ENCODE data around the gene TPM4. TPM values are rescaled to one million over a fixed set of nuclear protein-coding genes. Genes with fewer than 3 reads are reported as not detected.
A peak's percentile ranks its signal among the peaks of the same experiment; 100 is the strongest.

The TPM4 gene
- total RNA-seq, 2 donors from 2014 or later, result 261 to 279 TPM

- DNase-seq (no peak), ATAC-seq (no peak)
- H3K27me3 Mint-ChIP-seq, result no peaks in the 10 kb centered on the region
- peaks cover 24% of the 10 kb centered on the region for H3K4me1 Mint-ChIP-seq
- no peak overlapping the region for H3K27ac Mint-ChIP-seq
- H3K9me3 ChIP-seq (ENCODE audit: control insufficient read depth, low read length, poor library complexity, severe bottlenecking), result no peaks in the 10 kb centered on the region
- peaks cover 2% of the 10 kb centered on the region for H3K36me3 Mint-ChIP-seq (ENCODE audit: low read depth)
- H3K4me3 Mint-ChIP-seq, result no peak overlapping the region
Observed at GRCh38 chr19:16121967-16122366, 45.7 kb downstream of the TPM4 start.

GRCh38 chr19:16124953-16125352, 48.7 kb downstream of the TPM4 start:
- ATAC-seq, result no peak
- no peak overlapping the region for H3K4me3 Mint-ChIP-seq
- peak overlapping the region; percentile 47 for H3K27ac Mint-ChIP-seq
- peaks cover 10% of the 10 kb centered on the region for H3K4me1 Mint-ChIP-seq
- H3K9me3 ChIP-seq (ENCODE audit: control insufficient read depth, low read length, poor library complexity, severe bottlenecking), result no peaks in the 10 kb centered on the region
- H3K36me3 Mint-ChIP-seq (ENCODE audit: low read depth), result peaks cover 8% of the 10 kb centered on the region
- no peaks in the 10 kb centered on the region for H3K27me3 Mint-ChIP-seq
- no peak for DNase-seq

- no peak for DNase-seq
- Mint-ChIP-seq H3K4me3 (no peak overlapping the region), H3K27me3 (no peaks in the 10 kb centered on the region), H3K36me3 (ENCODE audit: low read depth) (peaks cover 11% of the 10 kb centered on the region), H3K27ac (no peak overlapping the region), H3K4me1 (peaks cover 10% of the 10 kb centered on the region)
- no peaks in the 10 kb centered on the region for H3K9me3 ChIP-seq (ENCODE audit: control insufficient read depth, low read length, poor library complexity, severe bottlenecking)
- no peak for ATAC-seq
Observed at GRCh38 chr19:16125737-16126495, 49.6 kb downstream of the TPM4 start.

GRCh38 chr19:16127080-16127479, 50.8 kb downstream of the TPM4 start:
- H3K9me3 ChIP-seq (ENCODE audit: control insufficient read depth, low read length, poor library complexity, severe bottlenecking), result no peaks in the 10 kb centered on the region
- ATAC-seq (no peak), DNase-seq (no peak)
- H3K27me3 Mint-ChIP-seq, result no peaks in the 10 kb centered on the region
- no peak overlapping the region for H3K4me3 Mint-ChIP-seq
- peaks cover 21% of the 10 kb centered on the region for H3K36me3 Mint-ChIP-seq (ENCODE audit: low read depth)
- no peak overlapping the region for H3K27ac Mint-ChIP-seq
- H3K4me1 Mint-ChIP-seq, result peaks cover 8% of the 10 kb centered on the region

GRCh38 chr19:16127776-16128371, 51.6 kb downstream of the TPM4 start:
- peaks cover 7% of the 10 kb centered on the region for H3K4me1 Mint-ChIP-seq
- no peaks in the 10 kb centered on the region for H3K9me3 ChIP-seq (ENCODE audit: control insufficient read depth, low read length, poor library complexity, severe bottlenecking)
- H3K27ac Mint-ChIP-seq, result no peak overlapping the region
- no peak overlapping the region for H3K4me3 Mint-ChIP-seq
- DNase-seq, result no peak
- no peak for ATAC-seq
- H3K36me3 Mint-ChIP-seq (ENCODE audit: low read depth), result peaks cover 21% of the 10 kb centered on the region
- H3K27me3 Mint-ChIP-seq, result no peaks in the 10 kb centered on the region

GRCh38 chr19:16131648-16132047, 55.4 kb downstream of the TPM4 start:
- Mint-ChIP-seq H3K4me1 (peaks cover 5% of the 10 kb centered on the region), H3K27ac (no peak overlapping the region), H3K27me3 (no peaks in the 10 kb centered on the region), H3K4me3 (peak overlapping the region; percentile 0), H3K36me3 (ENCODE audit: low read depth) (peaks cover 24% of the 10 kb centered on the region)
- ATAC-seq (no peak), DNase-seq (no peak)
- H3K9me3 ChIP-seq (ENCODE audit: control insufficient read depth, low read length, poor library complexity, severe bottlenecking), result no peaks in the 10 kb centered on the region

- H3K27ac Mint-ChIP-seq, result no peak overlapping the region
- DNase-seq (no peak), ATAC-seq (no peak)
- peaks cover 5% of the 10 kb centered on the region for H3K4me1 Mint-ChIP-seq
- peaks cover 21% of the 10 kb centered on the region for H3K36me3 Mint-ChIP-seq (ENCODE audit: low read depth)
- H3K9me3 ChIP-seq (ENCODE audit: control insufficient read depth, low read length, poor library complexity, severe bottlenecking), result no peaks in the 10 kb centered on the region
- H3K27me3 Mint-ChIP-seq, result no peaks in the 10 kb centered on the region
- H3K4me3 Mint-ChIP-seq, result no peak overlapping the region
Observed at GRCh38 chr19:16133818-16134217, 57.5 kb downstream of the TPM4 start.

GRCh38 chr19:16134510-16134909, 58.2 kb downstream of the TPM4 start:
- no peaks in the 10 kb centered on the region for H3K27me3 Mint-ChIP-seq
- no peak overlapping the region for H3K4me3 Mint-ChIP-seq
- peaks cover 5% of the 10 kb centered on the region for H3K4me1 Mint-ChIP-seq
- ATAC-seq, result no peak
- no peaks in the 10 kb centered on the region for H3K9me3 ChIP-seq (ENCODE audit: control insufficient read depth, low read length, poor library complexity, severe bottlenecking)
- DNase-seq, result no peak
- H3K27ac Mint-ChIP-seq, result no peak overlapping the region
- peaks cover 18% of the 10 kb centered on the region for H3K36me3 Mint-ChIP-seq (ENCODE audit: low read depth)

- DNase-seq (no peak), ATAC-seq (no peak)
- no peak overlapping the region for H3K4me3 Mint-ChIP-seq
- H3K4me1 Mint-ChIP-seq, result peaks cover 8% of the 10 kb centered on the region
- H3K9me3 ChIP-seq (ENCODE audit: control insufficient read depth, low read length, poor library complexity, severe bottlenecking), result no peaks in the 10 kb centered on the region
- H3K27me3 Mint-ChIP-seq, result no peaks in the 10 kb centered on the region
- H3K36me3 Mint-ChIP-seq (ENCODE audit: low read depth), result peaks cover 15% of the 10 kb centered on the region
- no peak overlapping the region for H3K27ac Mint-ChIP-seq
Observed at GRCh38 chr19:16135430-16136127, 59.3 kb downstream of the TPM4 start.

- no peaks in the 10 kb centered on the region for H3K9me3 ChIP-seq (ENCODE audit: control insufficient read depth, low read length, poor library complexity, severe bottlenecking)
- Mint-ChIP-seq H3K27me3 (no peaks in the 10 kb centered on the region), H3K27ac (no peak overlapping the region), H3K36me3 (ENCODE audit: low read depth) (peaks cover 11% of the 10 kb centered on the region), H3K4me1 (peaks cover 14% of the 10 kb centered on the region), H3K4me3 (no peak overlapping the region)
- no peak for ATAC-seq
- DNase-seq, result no peak
Observed at GRCh38 chr19:16136185-16136999, 60.1 kb downstream of the TPM4 start.

GRCh38 chr19:16139752-16140151, 63.5 kb downstream of the TPM4 start:
- Mint-ChIP-seq H3K27me3 (no peaks in the 10 kb centered on the region), H3K36me3 (ENCODE audit: low read depth) (peaks cover 4% of the 10 kb centered on the region), H3K4me1 (peaks cover 29% of the 10 kb centered on the region), H3K4me3 (no peak overlapping the region), H3K27ac (peak overlapping the region; percentile 78)
- H3K9me3 ChIP-seq (ENCODE audit: control insufficient read depth, low read length, poor library complexity, severe bottlenecking), result no peaks in the 10 kb centered on the region
- ATAC-seq (no peak), DNase-seq (no peak)

GRCh38 chr19:16141043-16141442, 64.7 kb downstream of the TPM4 start:
- no peak for DNase-seq
- no peak overlapping the region for H3K4me3 Mint-ChIP-seq
- no peaks in the 10 kb centered on the region for H3K27me3 Mint-ChIP-seq
- peaks cover 4% of the 10 kb centered on the region for H3K36me3 Mint-ChIP-seq (ENCODE audit: low read depth)
- H3K9me3 ChIP-seq (ENCODE audit: control insufficient read depth, low read length, poor library complexity, severe bottlenecking), result no peaks in the 10 kb centered on the region
- peak; percentile 29 for ATAC-seq
- peaks cover 32% of the 10 kb centered on the region for H3K4me1 Mint-ChIP-seq
- H3K27ac Mint-ChIP-seq, result peak overlapping the region; percentile 41

GRCh38 chr19:16142032-16142580, 65.8 kb downstream of the TPM4 start:
- H3K27ac Mint-ChIP-seq, result no peak overlapping the region
- H3K27me3 Mint-ChIP-seq, result no peaks in the 10 kb centered on the region
- ATAC-seq (no peak), DNase-seq (no peak)
- H3K9me3 ChIP-seq (ENCODE audit: control insufficient read depth, low read length, poor library complexity, severe bottlenecking), result no peaks in the 10 kb centered on the region
- peaks cover 30% of the 10 kb centered on the region for H3K4me1 Mint-ChIP-seq
- H3K4me3 Mint-ChIP-seq, result no peak overlapping the region
- H3K36me3 Mint-ChIP-seq (ENCODE audit: low read depth), result peaks cover 4% of the 10 kb centered on the region
